ENCODE results near the gene TUSC2. TPM values are rescaled to one million over a fixed set of nuclear protein-coding genes. Genes with fewer than 3 reads are reported as not detected.

The TUSC2 gene
- total and polyA plus RNA-seq, 2 of the 13 experiments (the other 11 are each of a cell fraction or from before 2014, with no cell fraction given) = 36.7 to 39.1 TPM

- TF ChIP-seq ZNF720 (CRISPR knock-in tag; IDR thresholded peaks at IDR 0.05) (no peak), SRSF1 (optimal IDR thresholded peaks at IDR 0.05; ENCODE audit: low read depth, low read length) (no peak), ZNF3 (CRISPR knock-in tag; IDR thresholded peaks at IDR 0.05) (no peak), TRIM22 (IDR thresholded peaks at IDR 0.05) (no peak), CSRNP1 (CRISPR knock-in tag; IDR thresholded peaks at IDR 0.05) (no peak), ZNF501 (CRISPR knock-in tag; IDR thresholded peaks at IDR 0.05) (no peak), GABPA (IDR thresholded peaks at IDR 0.05; ENCODE audit: low read depth, low read length) (no peak), GABPA (CRISPR knock-in tag; IDR thresholded peaks at IDR 0.05; ENCODE audit: low read depth) (no peak), ZNF576 (CRISPR knock-in tag; IDR thresholded peaks at IDR 0.05) (no peak), DR1 (CRISPR knock-in tag; IDR thresholded peaks at IDR 0.05) (no peak), ZNF224 (CRISPR knock-in tag; IDR thresholded peaks at IDR 0.05) (no peak), RFX5 (IDR thresholded peaks at IDR 0.05; ENCODE audit: low read depth, low read length) (no peak), NFKBIZ (CRISPR knock-in tag; IDR thresholded peaks at IDR 0.05) (no peak), PPARG (CRISPR knock-in tag; conservative IDR thresholded peaks at IDR 0.05) (no peak), ZNF292 (CRISPR knock-in tag; IDR thresholded peaks at IDR 0.05; ENCODE audit: borderline replicate concordance, low read depth) (no peak), ZNF746 (CRISPR knock-in tag; IDR thresholded peaks at IDR 0.05) (no peak), RBM22 (optimal IDR thresholded peaks at IDR 0.05; ENCODE audit: low read length) (peak; percentile 65), HDAC6 (IDR thresholded peaks at IDR 0.05; ENCODE audit: low read depth, low read length) (no peak), ZUFSP (CRISPR knock-in tag; IDR thresholded peaks at IDR 0.05; ENCODE audit: borderline replicate concordance) (no peak), ZNF749 (CRISPR knock-in tag; IDR thresholded peaks at IDR 0.05; ENCODE audit: borderline replicate concordance) (no peak), GFI1 (CRISPR knock-in tag; IDR thresholded peaks at IDR 0.05; ENCODE audit: borderline replicate concordance) (no peak), SCMH1 (CRISPR knock-in tag; IDR thresholded peaks at IDR 0.05; ENCODE audit: borderline replicate concordance) (no peak), ZBTB7B (CRISPR knock-in tag; IDR thresholded peaks at IDR 0.05) (no peak; the same call in 1 of the 2 replicates), ZBTB37 (CRISPR knock-in tag; IDR thresholded peaks at IDR 0.05) (no peak)
Measured at GRCh38 chr3:50302095-50303012, 25.7 kb downstream of the TUSC2 start (continued).

All from HepG2 (cell line).